H9 (cell line): Measurements from ENCODE around the gene DGKB. TPM values are rescaled to one million over a fixed set of nuclear protein-coding genes. Genes with fewer than 3 reads are reported as not detected.

Experiments
- DNase-seq: peaks from one replicate; pipeline ENCODE4 v3.0.0-alpha.2; 2017
- H2AFZ ChIP-seq: one replicate; pipeline ENCODE4 v1.6.1; 2013; ENCODE audit warnings: mild to moderate bottlenecking, low read length, control low read depth, moderate library complexity
- H2AK5ac ChIP-seq: 2 replicates; pipeline ENCODE4 v1.6.1; 2013; ENCODE audit warnings: low read length, control low read depth, mixed read lengths; ENCODE audit not compliant: insufficient read length
- H2BK120ac ChIP-seq: one replicate; pipeline ENCODE4 v1.6.1; 2013; ENCODE audit warnings: low read depth, mild to moderate bottlenecking, low read length, control low read depth, inconsistent platforms; ENCODE audit not compliant: poor library complexity, severe bottlenecking
- H2BK12ac ChIP-seq: 2 replicates; pipeline ENCODE4 v1.6.1; 2013; ENCODE audit warnings: low read length, control low read depth, mixed read lengths, low read depth; ENCODE audit not compliant: insufficient read length
- H2BK15ac ChIP-seq: 2 replicates; pipeline ENCODE4 v1.6.1; 2013; ENCODE audit warnings: low read depth, low read length, control low read depth
- H2BK20ac ChIP-seq: one replicate; pipeline ENCODE4 v1.6.1; 2013; ENCODE audit warnings: low read depth, mild to moderate bottlenecking, low read length, control low read depth, inconsistent platforms; ENCODE audit not compliant: poor library complexity, severe bottlenecking
- H2BK5ac ChIP-seq: 2 replicates; pipeline ENCODE4 v1.6.1; 2013; ENCODE audit warnings: low read length, control low read depth, mixed read lengths; ENCODE audit not compliant: insufficient read length
- H3K14ac ChIP-seq: 2 replicates; pipeline ENCODE4 v1.6.1; 2013; ENCODE audit warnings: low read length, control low read depth; ENCODE audit not compliant: insufficient read depth
- H3K18ac ChIP-seq: 2 replicates; pipeline ENCODE4 v1.6.1; 2013; ENCODE audit warnings: low read depth, mild to moderate bottlenecking, mixed read lengths, low read length, control low read depth; ENCODE audit not compliant: insufficient read length
- H3K23ac ChIP-seq: 2 replicates; pipeline ENCODE4 v1.6.1; 2013; ENCODE audit warnings: low read length, control low read depth, mixed read lengths, low read depth; ENCODE audit not compliant: insufficient read length
- H3K23me2 ChIP-seq: 2 replicates; pipeline ENCODE4 v1.6.1; 2013; ENCODE audit warnings: low read depth, mild to moderate bottlenecking, mixed read lengths, low read length, control low read depth; ENCODE audit not compliant: insufficient read length, poor library complexity, severe bottlenecking
- H3K27ac ChIP-seq: 2 replicates; pipeline ENCODE4 v1.5.1; 2013; ENCODE audit warnings: low read length, control low read depth, mixed read lengths, low read depth; ENCODE audit not compliant: insufficient read length
- H3K27me3 ChIP-seq: 2 replicates; pipeline ENCODE4 v1.6.1; 2013; ENCODE audit warnings: low read length, control low read depth, inconsistent platforms; ENCODE audit not compliant: insufficient read depth
- H3K4ac ChIP-seq: 2 replicates; pipeline ENCODE4 v1.6.1; 2013; ENCODE audit warnings: low read depth, mild to moderate bottlenecking, control low read depth, inconsistent platforms, low read length, moderate library complexity
- H3K4me1 ChIP-seq: 2 replicates; pipeline ENCODE4 v1.6.1; 2013; ENCODE audit warnings: low read length, control low read depth, inconsistent platforms; ENCODE audit not compliant: insufficient read depth
- H3K4me2 ChIP-seq: 2 replicates; pipeline ENCODE4 v1.6.1; 2013; ENCODE audit warnings: low read length, control low read depth, mixed read lengths; ENCODE audit not compliant: insufficient read length, insufficient read depth
- H3K56ac ChIP-seq: 2 replicates; pipeline ENCODE4 v1.6.1; 2013; ENCODE audit warnings: low read depth, mild to moderate bottlenecking, mixed read lengths, low read length, control low read depth; ENCODE audit not compliant: insufficient read length
- H3K79me1 ChIP-seq: 2 replicates; pipeline ENCODE4 v1.6.1; 2013; ENCODE audit warnings: low read depth, mild to moderate bottlenecking, moderate library complexity, low read length, control low read depth, inconsistent platforms; ENCODE audit not compliant: insufficient read depth, poor library complexity, severe bottlenecking
- H3K79me2 ChIP-seq: 2 replicates; pipeline ENCODE4 v1.6.1; 2013; ENCODE audit warnings: low read length, control low read depth, inconsistent platforms; ENCODE audit not compliant: insufficient read depth
- H3K9ac ChIP-seq: 2 replicates; pipeline ENCODE4 v1.6.1; 2013; ENCODE audit warnings: low read length, control low read depth, mixed read lengths; ENCODE audit not compliant: insufficient read length; ENCODE audit errors: extremely low read depth
- H3K9me3 ChIP-seq: one replicate; pipeline ENCODE4 v1.6.1; 2013; ENCODE audit warnings: low read depth, low read length, inconsistent platforms; ENCODE audit not compliant: control insufficient read depth
- H3T11ph ChIP-seq: one replicate; pipeline ENCODE4 v1.6.1; 2013; ENCODE audit warnings: mild to moderate bottlenecking, low read length, control low read depth, inconsistent platforms
- H4K20me1 ChIP-seq: one replicate; pipeline ENCODE4 v1.6.1; 2013; ENCODE audit not compliant: control insufficient read depth, insufficient read length, insufficient read depth
- H4K5ac ChIP-seq: 2 replicates; pipeline ENCODE4 v1.6.1; 2013; ENCODE audit warnings: low read depth, mild to moderate bottlenecking, mixed read lengths, low read length, control low read depth; ENCODE audit not compliant: insufficient read length
- H4K8ac ChIP-seq: replicated peaks from 2 replicates; pipeline ENCODE4 v1.6.1; 2013; ENCODE audit warnings: low read length, control low read depth, mixed read lengths, low read depth; ENCODE audit not compliant: insufficient read length
- H4K91ac ChIP-seq: 2 replicates; pipeline ENCODE4 v1.6.1; 2013; ENCODE audit warnings: low read depth, mild to moderate bottlenecking, moderate library complexity, mixed read lengths, low read length, control low read depth; ENCODE audit not compliant: insufficient read length
- H3K27ac Mint-ChIP-seq, 3 experiments: 2 replicates in 2 of 3; 3 replicates in 1 of 3; pipeline ENCODE4 v1.8.0; 2020 to 2021; ENCODE audit warnings: mixed read lengths in 3 of 3, mild to moderate bottlenecking in 1 of 3, moderate library complexity in 1 of 3
- H3K27me3 Mint-ChIP-seq: 2 replicates; pipeline ENCODE4 v1.8.0; 2021; ENCODE audit warnings: low read depth, mild to moderate bottlenecking, moderate library complexity, mixed read lengths
- H3K36me3 Mint-ChIP-seq, 3 experiments: 2 replicates in 2 of 3; 3 replicates in 1 of 3; pipeline ENCODE4 v1.8.0; 2020 to 2021; ENCODE audit warnings: low read depth in 3 of 3, mixed read lengths in 3 of 3; ENCODE audit not compliant: insufficient read depth in 1 of 3
- H3K4me1 Mint-ChIP-seq, 2 experiments: 2 replicates each; pipeline ENCODE4 v1.8.0; 2020; ENCODE audit warnings: mixed read lengths in 2 of 2
- H3K4me3 Mint-ChIP-seq, 2 experiments: 2 replicates in 1 of 2; 3 replicates in 1 of 2; pipeline ENCODE4 v1.8.0; 2020 to 2021; ENCODE audit warnings: mild to moderate bottlenecking in 2 of 2, mixed read lengths in 2 of 2, moderate library complexity in 1 of 2
- H3K9me3 Mint-ChIP-seq, 2 experiments: 2 replicates in 1 of 2; 3 replicates in 1 of 2; pipeline ENCODE4 v1.8.0; 2020; ENCODE audit warnings: mild to moderate bottlenecking in 2 of 2, mixed read lengths in 2 of 2, moderate library complexity in 1 of 2
- CTCF ChIP-seq: fragments of 200-600 bp; sonication (generic); conservative IDR thresholded peaks from 3 replicates; pipeline ENCODE4 v1.8.0; 2021; ENCODE audit warnings: antibody characterized with exemption, mild to moderate bottlenecking
- WGBS: extraction: QIAGEN DNeasy Blood & Tissue Kit; methylation state at CpG from one replicate; pipeline ENCODE4 v1.1.7; 2013; ENCODE audit warnings: missing lambda C conversion rate, low lambda C conversion rate, mixed read lengths; ENCODE audit not compliant: insufficient read length; ENCODE audit errors: extremely low coverage; 5-methylcytosine and 5-hydroxymethylcytosine counted together
- total RNA-seq: library from RNA; stranded (reverse); gene quantifications from 2 replicates; pipeline ENCODE4 v1.2.1, GENCODE V29; 2021

Gene DGKB
- total RNA-seq, 1 experiment from 2014 or later = 0.26 TPM

- WGBS = 100% methylated on average over 2 of the region's 3 CpGs
- no peaks in the 10 kb centered on the region for H3K4me1 ChIP-seq
- H3K79me2 ChIP-seq = no peaks in the 10 kb centered on the region
- no peak overlapping the region for H3K4me2 ChIP-seq
- Mint-ChIP-seq H3K4me3 (no peak overlapping the region), H3K36me3 (no peaks in the 10 kb centered on the region), H3K27me3 (no peaks in the 10 kb centered on the region), H3K9me3 (no peaks in the 10 kb centered on the region), H3K4me1 (no peaks in the 10 kb centered on the region), H3K27ac (no peak overlapping the region)
- no peaks in the 10 kb centered on the region for H3K9me3 ChIP-seq
- H2BK20ac ChIP-seq = no peak overlapping the region
- no peak overlapping the region for H2BK12ac ChIP-seq
- H4K20me1 ChIP-seq = no peaks in the 10 kb centered on the region
- no peak overlapping the region for H2BK120ac ChIP-seq
- H3K18ac ChIP-seq = no peak overlapping the region
- H3K56ac ChIP-seq = no peak overlapping the region
- TF ChIP-seq CTCF = no peak
- H2AK5ac ChIP-seq = no peak overlapping the region
- no peak for DNase-seq
- H3T11ph ChIP-seq = no peak overlapping the region
- H4K91ac ChIP-seq = no peak overlapping the region
- H2BK5ac ChIP-seq = no peak overlapping the region
- no peaks in the 10 kb centered on the region for H3K27me3 ChIP-seq
- H3K9ac ChIP-seq = no peak overlapping the region
- H3K23me2 ChIP-seq = no peaks in the 10 kb centered on the region
- no peaks in the 10 kb centered on the region for H3K79me1 ChIP-seq
- H3K27ac ChIP-seq = no peak overlapping the region
- H4K5ac ChIP-seq = no peak overlapping the region
- H3K23ac ChIP-seq = no peak overlapping the region
- no peak overlapping the region for H2AFZ ChIP-seq
- H4K8ac ChIP-seq = no peak overlapping the region
- H3K4ac ChIP-seq = no peak overlapping the region
- H2BK15ac ChIP-seq = no peak overlapping the region
- H3K14ac ChIP-seq = no peak overlapping the region
Observed at GRCh38 chr7:14807507-14807906, 95.0 kb downstream of the DGKB start.
